ES-I3 (cell line): ENCODE measurements around the gene ENPP7.
"Not testable (repeated sequence)": the region's sequence is repeated elsewhere in the genome, so short reads cannot be mapped to it uniquely, and the experiment has no call there.

Source experiments
- H3K36me3 ChIP-seq: 2 replicates; pipeline ENCODE4 v1.6.1; 2013; ENCODE audit warnings: mild to moderate bottlenecking, low read length, control low read depth, moderate library complexity; ENCODE audit not compliant: insufficient read depth
- H3K4me1 ChIP-seq: 2 replicates; pipeline ENCODE4 v1.6.1; 2013; ENCODE audit warnings: mild to moderate bottlenecking, control low read depth, low read length; ENCODE audit not compliant: insufficient read depth
- H3K9ac ChIP-seq: 2 replicates; pipeline ENCODE4 v1.6.1; 2013; ENCODE audit warnings: low read depth, mild to moderate bottlenecking, low read length, moderate library complexity
- H3K9me3 ChIP-seq: 2 replicates; pipeline ENCODE4 v1.6.1; 2013; ENCODE audit warnings: mild to moderate bottlenecking, low read length, moderate library complexity; ENCODE audit not compliant: control insufficient read depth, insufficient read depth

ENPP7 gene

GRCh38 chr17:79746889-79747507 is 16.3 kb downstream of the ENPP7 start:
- Histone ChIP-seq H3K9ac (peak overlapping the region; percentile 46; the same call in 1 of the 2 replicates), H3K4me1 (no peaks in the 10 kb centered on the region; the same call in 1 of the 2 replicates), H3K9me3 (no peaks in the 10 kb centered on the region), H3K36me3 (no peaks in the 10 kb centered on the region)

GRCh38 chr17:79747508-79748294 is 17.0 kb downstream of the ENPP7 start:
- Histone ChIP-seq H3K4me1 (no peaks in the 10 kb centered on the region; the same call in 1 of the 2 replicates), H3K36me3 (no peaks in the 10 kb centered on the region), H3K9ac (peak overlapping the region; percentile 46; the same call in 1 of the 2 replicates), H3K9me3 (no peaks in the 10 kb centered on the region)

DNA sequence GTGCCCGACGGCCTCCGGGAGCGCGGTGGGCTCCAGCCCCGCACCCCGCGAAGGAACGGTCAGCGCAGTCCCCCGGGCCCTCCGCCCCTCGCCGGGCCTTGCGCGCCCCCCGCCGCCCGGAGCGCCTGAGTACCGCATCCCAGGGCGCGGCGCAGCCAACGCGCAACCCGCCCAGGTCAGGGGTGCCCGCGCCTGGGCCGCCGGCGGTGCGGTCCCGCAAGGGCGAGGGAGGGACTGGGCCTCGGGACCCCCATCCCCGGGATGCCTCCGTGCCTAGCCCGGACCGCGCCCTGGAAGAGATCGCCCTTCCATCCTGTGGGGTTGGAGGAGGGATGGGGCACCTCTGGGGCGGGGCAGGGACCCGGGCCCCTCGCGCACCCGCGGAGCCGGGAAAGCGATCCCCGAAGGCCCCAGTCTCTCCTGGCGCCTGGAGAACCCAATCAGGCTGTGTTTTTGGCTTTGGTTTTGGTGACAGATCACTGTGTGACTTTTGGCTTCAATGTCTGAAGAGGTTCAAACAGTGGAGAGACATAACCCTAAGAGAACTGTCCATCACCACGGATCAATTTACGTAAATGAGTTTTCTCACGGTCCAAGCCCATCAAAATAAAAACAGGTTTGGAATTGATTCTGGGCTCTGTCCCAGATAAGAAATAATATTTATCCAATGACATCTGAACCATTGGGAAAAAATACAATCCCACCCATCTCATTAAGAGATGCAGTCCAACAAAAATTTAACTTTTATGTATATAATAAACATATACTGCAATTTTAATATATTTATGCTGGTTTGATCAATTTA is 17.8 kb downstream of the ENPP7 start:
- no peaks in the 10 kb centered on the region; the same call in 1 of the 2 replicates for H3K4me1 ChIP-seq
- H3K9me3 ChIP-seq = no peaks in the 10 kb centered on the region
- H3K9ac ChIP-seq = peak overlapping the region; percentile 46; the same call in 1 of the 2 replicates
- no peaks in the 10 kb centered on the region for H3K36me3 ChIP-seq

GRCh38 chr17:79749156-79749815 is 18.5 kb downstream of the ENPP7 start:
- H3K4me1 ChIP-seq = no peaks in the 10 kb centered on the region; the same call in 1 of the 2 replicates
- no peaks in the 10 kb centered on the region for H3K36me3 ChIP-seq
- H3K9me3 ChIP-seq = no peaks in the 10 kb centered on the region
- H3K9ac ChIP-seq = no peak overlapping the region

- no peaks in the 10 kb centered on the region; the same call in 1 of the 2 replicates for H3K4me1 ChIP-seq
- no peaks in the 10 kb centered on the region for H3K9me3 ChIP-seq
- no peak overlapping the region for H3K9ac ChIP-seq
- H3K36me3 ChIP-seq = no peaks in the 10 kb centered on the region
Measured at GRCh38 chr17:79749958-79750357, 19.2 kb downstream of the ENPP7 start.

DNA sequence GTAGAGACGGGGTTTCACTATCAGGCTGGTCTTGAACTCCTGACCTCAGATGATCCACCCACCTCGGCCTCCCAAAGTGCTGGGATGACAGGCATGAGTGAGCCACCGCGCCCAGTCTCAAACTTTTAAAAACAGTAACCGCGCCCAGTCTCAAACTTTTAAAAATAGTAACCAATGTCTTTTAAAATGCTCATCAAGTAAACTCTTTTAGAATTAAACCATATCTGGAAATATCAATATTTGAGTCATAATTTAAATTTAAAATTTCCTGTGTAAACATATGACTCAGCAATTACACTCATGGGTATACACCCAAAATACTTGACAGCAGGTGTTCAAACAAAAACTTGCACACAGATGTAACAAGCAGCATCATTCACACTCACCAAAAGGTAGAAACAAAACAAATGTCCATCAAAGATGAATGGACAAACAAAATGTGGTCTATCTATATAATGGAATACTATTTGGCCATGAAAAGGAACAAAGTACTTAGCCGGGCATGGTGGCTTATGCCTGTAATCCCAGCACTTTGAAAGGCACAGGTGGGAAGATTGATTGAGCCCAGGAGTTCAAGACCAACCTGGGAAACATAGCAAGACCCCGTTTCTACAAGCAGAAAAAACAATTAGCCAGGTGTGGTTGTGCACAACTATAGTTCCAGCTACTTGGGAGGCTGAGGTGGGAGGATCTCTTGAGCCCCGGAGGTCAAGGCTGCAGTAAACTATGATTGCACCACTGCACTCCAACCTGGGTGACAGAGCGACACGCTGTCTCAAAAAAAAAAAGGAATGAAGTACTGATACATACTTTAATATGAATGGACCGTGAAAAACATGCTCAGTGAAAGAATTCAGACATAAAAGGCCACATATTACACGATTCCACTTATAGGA is 20.2 kb downstream of the ENPP7 start:
- Histone ChIP-seq H3K4me1 (no peaks in the 10 kb centered on the region; the same call in 1 of the 2 replicates), H3K9ac (no peak overlapping the region), H3K36me3 (no peaks in the 10 kb centered on the region), H3K9me3 (no peaks in the 10 kb centered on the region)

GRCh38 chr17:79752175-79752574 is 21.4 kb downstream of the ENPP7 start:
- H3K9ac ChIP-seq = no peak overlapping the region
- no peaks in the 10 kb centered on the region for H3K36me3 ChIP-seq
- H3K4me1 ChIP-seq = no peaks in the 10 kb centered on the region; the same call in 1 of the 2 replicates
- H3K9me3 ChIP-seq = no peaks in the 10 kb centered on the region

DNA sequence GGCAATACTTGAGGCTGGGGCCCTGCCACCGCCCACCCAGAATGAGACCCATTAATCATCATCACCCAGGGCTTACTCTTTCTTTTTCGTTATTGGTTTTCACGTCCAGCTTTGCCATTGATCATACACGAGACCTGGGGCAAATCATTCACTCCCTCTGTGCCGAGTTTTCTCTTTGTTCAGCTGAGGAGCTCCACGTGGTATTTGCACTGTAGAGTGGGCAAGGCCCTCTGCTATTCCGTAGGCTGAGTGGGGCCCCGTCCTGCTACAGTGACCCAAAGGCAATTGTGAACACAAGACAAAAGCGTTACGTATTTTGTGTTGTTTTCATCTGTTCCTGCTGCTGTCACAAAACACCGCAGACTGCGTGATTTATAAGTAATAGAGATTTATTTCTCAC is 23.6 kb downstream of the ENPP7 start:
- Histone ChIP-seq H3K4me1 (no peaks in the 10 kb centered on the region), H3K36me3 (no peaks in the 10 kb centered on the region), H3K9ac (no peak overlapping the region), H3K9me3 (no peaks in the 10 kb centered on the region)

GRCh38 chr17:79754903-79755302 is 24.2 kb downstream of the ENPP7 start:
- H3K9ac ChIP-seq, H3K36me3 ChIP-seq, H3K4me1 ChIP-seq, H3K9me3 ChIP-seq: not testable (repeated sequence)

GRCh38 chr17:79755591-79755990 is 24.8 kb downstream of the ENPP7 start:
- H3K9ac ChIP-seq = no peak overlapping the region
- no peaks in the 10 kb centered on the region for H3K9me3 ChIP-seq
- no peaks in the 10 kb centered on the region for H3K4me1 ChIP-seq
- no peaks in the 10 kb centered on the region for H3K36me3 ChIP-seq

GRCh38 chr17:79757140-79757745 is 26.5 kb downstream of the ENPP7 start:
- Histone ChIP-seq H3K4me1 (no peaks in the 10 kb centered on the region), H3K9ac (no peak overlapping the region), H3K36me3 (no peaks in the 10 kb centered on the region), H3K9me3 (no peaks in the 10 kb centered on the region)

- no peaks in the 10 kb centered on the region for H3K9me3 ChIP-seq
- H3K4me1 ChIP-seq = no peaks in the 10 kb centered on the region
- H3K9ac ChIP-seq = no peak overlapping the region
- no peaks in the 10 kb centered on the region for H3K36me3 ChIP-seq
Measured at GRCh38 chr17:79758271-79758670, 27.5 kb downstream of the ENPP7 start.
